Bone marrow (tissue), 2 donors: Measurements from ENCODE around the gene AFF4.

Source experiments
- DNase-seq, 2 donors: peaks; one replicate each; lab custom pipeline; 2025; lab: John Stamatoyannopoulos, UW

Gene AFF4

DNA sequence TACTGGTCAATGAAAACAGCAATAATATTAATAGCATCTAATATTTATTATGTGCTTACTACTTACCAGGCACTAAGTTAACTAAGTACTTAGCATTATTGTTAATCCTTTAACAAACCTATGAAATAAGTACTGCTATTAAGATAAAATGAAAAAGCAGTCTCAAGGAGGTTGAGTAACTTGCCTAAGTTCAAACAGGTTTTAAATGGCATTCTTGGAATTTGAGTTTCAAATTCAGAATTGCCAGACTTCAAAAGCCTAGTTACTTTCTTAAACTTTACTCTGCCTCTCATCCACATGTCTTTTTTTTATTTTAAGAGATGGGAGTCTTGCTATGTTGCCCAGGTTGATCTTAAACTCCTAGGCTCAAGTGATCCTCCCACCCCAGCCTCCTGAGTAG, 73.9 kb downstream of the AFF4 start:
- no peak for DNase-seq

DNA sequence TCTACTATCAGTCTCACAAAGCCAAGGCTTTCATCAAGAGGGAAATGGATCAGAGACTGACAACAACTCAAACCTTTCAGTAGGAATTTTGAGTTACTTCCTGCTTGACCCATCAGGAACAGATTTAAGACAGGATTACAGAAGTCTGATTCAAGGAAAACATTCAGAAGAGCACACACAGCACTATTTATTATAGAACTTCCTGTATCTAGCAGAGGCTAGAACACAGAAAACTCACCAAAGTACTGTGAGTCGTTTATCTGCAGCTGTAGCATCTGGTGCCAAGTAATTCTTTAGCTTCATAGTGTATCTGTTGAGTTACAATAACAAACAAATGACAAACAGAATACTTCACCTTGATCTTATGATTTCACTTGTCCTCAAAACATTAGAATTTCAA, 76.2 kb downstream of the AFF4 start:
- DNase-seq: no peak

DNA sequence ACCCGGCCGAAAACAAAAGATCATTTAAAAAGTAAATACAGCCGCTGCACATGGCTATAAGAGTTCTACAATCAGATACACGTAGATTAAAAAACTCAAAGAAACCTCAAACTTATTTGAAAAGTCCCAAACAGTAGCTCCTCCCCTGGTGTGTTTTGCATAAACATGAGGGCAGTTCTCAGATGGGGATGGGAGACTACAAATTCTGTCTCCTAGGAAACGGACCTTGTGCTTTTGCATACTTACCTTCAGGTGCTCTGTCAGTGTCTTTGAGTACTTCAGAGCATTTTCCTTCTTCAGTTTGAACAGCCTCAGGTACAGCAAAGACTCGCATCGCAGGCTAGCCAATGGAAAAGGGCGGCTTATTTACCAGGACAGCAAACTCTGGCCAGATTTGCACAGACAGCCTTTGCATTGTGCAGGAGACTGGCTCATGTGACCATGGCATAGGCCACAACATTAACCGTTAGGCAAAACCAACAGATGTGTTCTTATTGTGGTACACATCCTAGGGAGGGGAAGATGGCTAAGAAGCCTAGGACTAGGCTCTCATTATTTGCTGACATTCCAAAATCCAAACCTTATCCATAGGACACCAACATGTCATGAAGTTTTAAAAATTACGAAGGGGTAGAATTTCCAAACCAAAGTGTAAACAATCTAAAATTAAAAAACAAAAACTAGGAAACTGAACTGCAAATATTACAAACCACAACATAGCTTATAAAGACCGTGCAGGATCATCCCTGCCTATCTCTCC, 77.2 kb downstream of the AFF4 start:
- no peak for DNase-seq

DNA sequence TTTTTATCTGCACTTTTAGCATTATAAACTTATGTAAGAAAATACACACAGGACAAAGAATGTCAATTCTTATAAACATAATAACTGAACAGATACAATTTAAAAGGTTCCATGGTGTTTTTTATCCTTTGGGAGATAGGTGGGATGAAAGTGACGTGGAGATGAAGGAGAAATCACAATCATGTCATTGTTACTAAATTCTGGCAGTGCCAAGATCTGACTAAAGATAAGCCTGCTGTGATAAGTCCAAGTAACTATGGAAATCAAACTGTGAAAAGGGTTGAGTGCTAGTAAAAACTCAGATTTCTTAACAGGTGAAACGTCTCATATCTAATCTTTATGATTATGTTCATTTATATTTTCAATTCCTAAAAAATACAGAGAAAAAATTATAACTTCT, 78.9 kb downstream of the AFF4 start:
- DNase-seq: no peak

DNA sequence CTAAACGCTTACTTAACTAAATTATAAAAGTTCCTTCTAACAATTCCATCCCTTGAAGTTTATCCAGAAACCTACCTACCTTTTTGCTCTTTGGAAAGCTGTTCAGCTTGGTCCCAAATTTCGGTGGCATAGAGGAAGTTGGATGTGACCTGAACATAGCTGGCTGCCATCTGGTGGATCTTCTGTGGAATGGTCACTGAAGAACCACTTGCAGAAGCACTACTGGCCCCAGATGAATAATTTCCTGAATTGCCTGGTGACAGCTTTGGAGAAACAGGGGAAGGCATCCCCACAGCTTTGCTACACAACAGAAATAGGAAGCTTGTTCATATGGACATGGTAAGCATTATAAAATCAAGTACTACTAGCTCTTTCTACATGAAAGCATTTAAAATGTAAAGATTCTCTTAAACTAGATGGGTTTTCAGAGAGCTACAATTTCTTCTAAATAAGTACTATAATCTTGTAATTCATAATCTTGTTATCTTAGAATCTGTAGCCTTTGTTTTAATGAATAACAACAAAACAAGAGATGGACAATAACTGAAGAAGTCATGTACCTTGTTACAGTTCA, 80.1 kb downstream of the AFF4 start:
- DNase-seq: peak in 1 of 2 donors; percentile 54

DNA sequence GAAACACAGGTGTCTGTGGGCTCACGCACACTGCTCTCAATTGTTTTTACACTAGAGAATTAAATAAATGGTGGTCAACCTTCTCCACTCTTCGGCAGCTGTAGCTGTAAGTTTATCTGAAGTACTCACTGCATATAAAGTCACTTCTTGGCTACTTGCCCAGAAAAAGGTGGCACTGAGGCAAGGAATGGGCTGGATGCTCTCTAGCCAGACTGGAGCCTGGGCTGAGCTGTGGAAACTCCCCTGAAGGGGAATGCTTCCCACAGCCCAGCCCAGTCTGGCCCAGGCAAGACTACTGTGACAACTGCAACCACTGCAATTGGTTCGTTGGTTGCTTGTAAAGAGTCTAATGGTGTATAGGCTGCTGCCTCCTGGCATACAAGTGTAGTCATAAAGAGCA, 85.5 kb downstream of the AFF4 start:
- no peak for DNase-seq

DNA sequence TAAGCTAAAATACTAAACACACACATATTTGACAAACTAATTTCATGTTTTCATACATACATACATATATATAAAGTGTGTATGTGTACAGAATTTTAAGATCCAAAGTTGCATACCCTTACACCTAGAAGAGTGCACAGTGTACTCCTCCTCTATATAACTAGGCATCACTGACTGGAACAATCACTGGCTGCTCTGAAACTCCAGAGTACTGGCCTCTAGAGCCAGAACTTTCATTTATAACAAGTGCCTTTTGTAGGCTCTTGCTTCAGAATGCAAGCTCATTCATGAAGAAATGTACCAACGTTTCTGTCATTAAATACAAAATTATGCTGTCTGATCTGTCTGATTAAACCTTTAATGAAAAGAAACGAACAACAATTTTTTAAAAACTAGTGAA, 86.0 kb downstream of the AFF4 start:
- no peak for DNase-seq

DNA sequence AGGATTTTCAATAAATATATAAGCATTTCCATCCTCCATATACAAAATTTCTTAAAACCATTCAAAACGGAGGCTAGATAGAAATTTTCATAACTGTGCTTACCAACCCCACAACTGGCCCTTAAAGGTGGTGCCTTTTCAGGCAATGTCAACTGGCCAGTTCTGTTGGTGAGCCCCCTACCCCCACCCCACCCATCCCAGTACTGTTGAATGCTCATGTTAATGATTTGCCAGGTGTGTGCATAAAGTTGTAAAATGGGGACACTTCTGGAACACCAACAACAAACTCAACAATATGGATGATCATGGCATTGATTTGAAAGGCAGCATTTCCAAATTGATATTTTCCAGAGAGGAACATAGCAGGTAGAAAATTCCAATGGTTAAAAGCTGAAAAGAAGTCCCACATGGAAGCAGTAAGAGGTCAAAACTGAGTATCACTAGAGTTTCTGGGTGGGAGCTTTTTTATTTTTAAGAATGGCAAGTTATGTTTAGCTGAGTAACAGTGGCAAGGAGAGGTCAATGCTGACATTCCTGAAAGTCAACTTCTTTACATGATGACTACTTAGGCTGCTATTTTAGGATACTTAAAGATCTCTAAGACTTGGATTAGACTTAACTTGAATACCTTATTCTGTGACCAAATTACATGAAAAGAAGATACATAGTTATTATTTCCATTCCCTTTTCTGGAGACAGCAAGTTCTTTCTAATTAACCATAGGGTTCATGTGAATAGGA, 87.2 kb downstream of the AFF4 start:
- no peak for DNase-seq

DNA sequence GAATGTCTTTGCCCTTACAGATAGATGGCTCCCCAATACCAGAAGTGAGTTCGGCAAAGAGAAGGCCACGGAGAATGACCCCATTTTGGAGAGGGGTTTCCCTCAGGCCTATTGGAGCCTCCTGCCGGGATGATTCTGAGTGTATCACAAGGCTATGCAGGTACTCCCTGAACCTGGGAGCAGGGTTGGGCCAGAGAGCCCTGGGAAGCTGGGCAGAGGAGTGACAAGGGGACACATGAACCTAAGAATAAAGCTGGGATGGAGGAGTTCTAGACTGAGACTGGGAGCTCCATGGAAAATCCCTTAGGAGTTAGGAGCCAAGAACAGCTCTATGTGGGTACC, 89.5 kb downstream of the AFF4 start:
- DNase-seq: no peak

DNA sequence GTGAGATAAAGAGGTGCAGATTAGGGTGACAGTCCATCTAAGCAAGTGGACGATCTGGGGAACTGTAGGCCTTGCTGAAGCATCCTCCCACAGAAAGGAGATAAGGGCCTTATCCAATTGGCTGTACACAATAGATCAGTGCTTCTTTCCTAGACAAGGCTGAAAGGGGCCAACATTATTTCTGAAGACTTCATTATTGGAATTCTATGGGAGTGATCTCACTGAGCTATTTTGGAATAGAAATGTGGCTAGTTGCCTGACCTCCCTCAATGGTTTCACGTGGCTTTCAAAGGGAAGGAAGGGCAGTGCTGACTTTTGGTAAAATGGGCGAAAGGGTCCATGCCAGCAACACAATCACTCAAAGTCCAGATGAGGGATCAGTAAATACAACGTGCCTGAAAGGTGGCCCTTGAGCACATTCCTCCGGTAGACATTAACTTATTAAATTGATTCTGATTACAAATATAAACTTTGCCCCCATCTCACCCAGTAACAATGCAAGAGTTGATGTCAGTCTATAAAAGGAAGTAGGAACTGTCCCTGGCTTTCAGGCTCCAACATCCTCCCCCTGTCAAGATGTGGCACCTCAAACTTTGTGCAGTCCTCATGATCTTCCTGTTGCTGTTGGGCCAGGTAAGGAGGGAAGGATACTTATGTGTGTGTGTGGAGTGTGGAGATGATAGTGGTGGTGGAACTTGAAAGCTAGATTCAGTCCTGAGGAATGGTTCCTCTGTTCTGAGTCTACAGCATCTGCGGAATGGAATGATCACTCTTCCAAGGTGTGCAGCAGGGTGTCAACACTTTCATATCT, 90.1 kb downstream of the AFF4 start, which contains the start of gene LEAP2:
LEAP2 (plus strand) TSS at position 550 of the 811 bp plus-strand sequence; CDS start at position 577, 27 bp downstream.
- DNase-seq: no peak

DNA sequence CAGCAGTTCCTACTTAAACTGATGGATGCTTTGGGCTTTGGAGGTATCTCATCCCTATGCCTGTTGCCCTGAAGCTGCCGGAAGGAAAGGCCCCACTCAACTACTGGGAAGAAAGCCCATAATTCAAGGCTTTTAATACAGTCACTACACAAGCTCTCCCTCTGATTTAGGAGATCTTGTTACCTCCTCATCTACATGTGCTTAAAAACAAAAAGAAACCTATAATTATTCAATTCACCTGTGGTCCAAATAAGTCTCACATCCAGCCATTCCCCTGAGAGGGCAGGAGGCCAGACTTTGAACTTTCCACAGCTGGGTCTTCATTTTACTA, 90.7 kb downstream of the AFF4 start:
- no peak for DNase-seq

DNA sequence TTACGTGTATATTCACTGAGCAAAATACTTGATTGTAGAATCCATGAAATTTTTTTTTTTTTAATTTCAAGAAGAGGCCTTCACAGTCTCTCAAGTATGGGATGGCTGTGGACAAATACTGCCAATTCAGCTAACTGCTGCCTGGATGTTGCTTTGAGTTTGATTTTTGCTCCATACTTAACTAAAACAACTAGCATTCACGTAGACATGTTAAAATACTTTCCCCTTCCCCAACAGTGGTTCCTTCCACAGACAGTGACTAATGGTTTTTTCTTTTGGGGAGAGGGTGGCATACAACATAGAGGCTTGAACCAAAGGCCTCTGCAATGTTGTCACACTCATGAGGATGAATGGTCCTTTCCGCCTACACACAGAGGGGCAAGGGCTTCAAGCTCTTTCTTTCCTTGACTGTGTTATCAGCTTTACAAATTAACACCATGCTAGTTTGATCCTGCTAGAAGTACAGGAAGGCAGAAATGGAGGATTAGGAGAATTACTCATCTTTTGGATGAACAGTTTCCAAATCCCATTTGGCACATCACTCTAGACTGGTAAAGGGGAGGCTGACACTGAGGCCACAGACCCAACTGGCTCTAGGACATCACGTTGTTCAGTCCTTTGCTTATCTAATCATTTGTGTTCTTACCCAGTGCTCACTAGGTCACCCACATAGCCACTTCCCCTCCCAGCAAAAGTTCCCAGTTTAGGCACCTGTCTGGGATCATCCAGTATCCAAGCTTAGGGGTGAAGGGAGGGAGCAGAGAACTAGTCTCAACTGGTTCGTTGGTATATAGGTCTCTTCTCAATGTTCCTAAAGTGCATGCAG, 91.8 kb downstream of the AFF4 start:
- no peak for DNase-seq

DNA sequence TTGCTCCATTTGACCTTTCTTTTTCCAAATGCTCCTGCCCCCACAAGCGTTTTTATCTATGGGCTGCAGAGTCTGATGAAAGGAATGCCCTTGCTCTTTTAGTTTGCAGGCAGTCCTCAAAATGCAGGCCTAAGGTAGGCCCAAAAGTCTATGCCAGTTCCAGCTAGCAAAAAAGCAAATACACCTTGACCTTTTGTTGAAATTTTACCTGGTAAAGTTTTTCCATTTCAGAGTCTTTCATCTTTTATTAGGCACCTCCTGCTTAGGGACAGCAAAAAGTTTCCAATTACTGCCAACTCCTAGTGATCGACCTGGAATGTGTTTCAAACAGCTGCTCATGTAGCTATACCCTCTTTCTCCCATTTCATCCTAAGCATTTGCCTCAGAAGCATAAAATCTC, 92.6 kb downstream of the AFF4 start:
- no peak for DNase-seq

DNA sequence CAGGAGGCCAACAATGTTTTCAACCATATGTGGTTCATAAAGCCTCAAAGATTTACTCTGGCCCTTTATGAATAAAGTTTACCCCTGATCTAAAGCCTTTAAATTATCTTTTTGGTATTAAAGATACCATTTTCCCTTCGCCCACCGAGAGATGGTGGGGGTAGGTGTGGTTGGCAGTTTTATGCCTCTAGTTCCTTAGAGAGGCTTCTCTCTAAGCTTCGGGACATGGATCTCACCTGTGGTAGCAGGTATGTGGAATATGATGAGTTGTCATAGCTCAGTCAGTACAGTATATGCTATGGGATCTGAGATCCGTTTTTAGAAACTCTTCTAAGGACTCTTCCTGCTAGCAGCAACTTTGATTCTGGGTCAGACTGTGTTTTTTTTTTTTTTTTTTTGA, 94.7 kb downstream of the AFF4 start:
- DNase-seq: no peak

DNA sequence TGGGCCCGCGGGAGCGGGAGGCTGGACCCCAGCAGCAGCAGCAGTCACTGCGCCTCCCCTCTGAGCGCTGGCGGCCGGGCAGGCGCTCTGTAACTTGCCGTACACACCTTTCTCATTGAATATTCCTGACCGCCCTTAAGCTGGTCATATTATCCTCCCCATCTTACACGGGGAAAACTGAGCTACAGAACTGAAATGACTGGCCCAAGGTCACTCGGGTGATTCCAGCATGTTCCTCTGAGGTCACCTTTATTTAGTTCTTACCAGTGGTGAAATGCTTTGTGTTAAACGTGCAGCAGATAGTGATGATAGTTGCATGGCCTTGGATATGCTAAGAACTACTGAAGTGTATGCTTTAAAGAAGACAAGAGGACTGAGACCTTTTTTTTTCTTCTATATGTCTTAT, 96.4 kb downstream of the AFF4 start:
- no peak for DNase-seq

DNA sequence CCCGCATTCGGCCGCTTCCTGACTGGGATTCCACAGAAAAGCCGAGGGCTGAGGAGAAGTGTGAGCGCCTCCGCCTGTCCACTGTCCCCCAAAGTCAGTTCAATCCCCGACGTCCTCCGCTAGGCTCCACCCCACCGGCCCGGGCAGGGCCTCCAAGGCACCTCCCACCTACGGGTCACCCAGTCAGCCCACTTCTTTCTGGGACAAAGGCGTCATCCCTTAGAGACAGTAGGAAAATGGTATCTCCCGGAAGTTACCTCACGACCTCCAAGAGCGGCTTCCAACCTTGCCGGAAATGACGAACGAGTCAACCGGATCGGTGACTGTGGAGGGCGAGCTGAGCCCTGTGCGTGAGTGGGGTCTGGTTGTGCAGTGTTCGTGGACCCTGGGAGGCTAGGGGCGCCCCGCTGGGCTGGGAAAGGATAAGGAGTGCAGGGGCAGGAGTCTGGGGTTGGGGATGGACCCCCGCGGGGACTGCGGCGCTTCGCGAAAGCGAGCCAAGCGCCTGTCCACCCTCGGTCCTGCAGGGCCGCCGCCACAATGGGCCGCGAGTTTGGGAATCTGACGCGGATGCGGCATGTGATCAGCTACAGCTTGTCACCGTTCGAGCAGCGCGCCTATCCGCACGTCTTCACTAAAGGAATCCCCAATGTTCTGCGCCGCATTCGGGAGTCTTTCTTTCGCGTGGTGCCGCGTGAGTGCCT, 96.9 kb downstream of the AFF4 start, which contains the start of the genes GDF9 and UQCRQ:
GDF9 (minus strand) TSS at position 128 of the 704 bp plus-strand sequence. CDS start 1,936 bp downstream, outside the sequence.
UQCRQ (plus strand) TSS at position 301 of the 704 bp plus-strand sequence; CDS start at position 541, 240 bp downstream.
- DNase-seq: peak; percentile 86 to 99

DNA sequence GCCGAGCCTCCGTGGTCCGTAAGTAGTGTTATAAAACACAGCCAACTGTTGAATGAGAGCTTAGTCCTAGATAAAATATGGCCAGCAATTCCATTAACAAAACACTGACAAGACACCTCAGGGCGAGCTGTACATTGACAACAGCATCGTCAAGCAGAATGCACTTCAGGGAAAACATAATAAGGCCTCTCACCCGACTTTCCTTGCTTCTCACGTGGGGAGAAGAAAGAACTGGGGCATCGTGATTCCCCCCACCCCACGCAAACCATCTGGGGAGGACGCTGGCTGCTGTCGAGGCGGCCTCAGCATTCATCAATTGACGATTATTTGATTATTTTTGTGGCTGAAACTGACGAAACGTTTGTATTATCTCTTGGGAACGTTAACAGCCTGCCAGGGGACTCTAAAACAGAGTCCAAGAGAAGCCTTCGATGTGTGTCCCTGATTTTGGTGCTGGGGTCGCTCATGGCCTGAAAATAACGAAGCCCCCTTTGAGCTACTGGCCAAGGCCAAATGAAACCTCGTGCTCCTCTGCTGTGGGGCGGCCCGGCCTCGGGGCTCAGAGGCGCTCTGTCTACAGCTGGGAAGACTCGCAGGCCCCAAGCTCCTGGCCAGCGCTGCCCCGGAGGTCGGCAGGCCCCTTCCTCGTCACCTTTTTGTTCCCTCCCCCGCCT, 97.6 kb downstream of the AFF4 start:
- no peak for DNase-seq

DNA sequence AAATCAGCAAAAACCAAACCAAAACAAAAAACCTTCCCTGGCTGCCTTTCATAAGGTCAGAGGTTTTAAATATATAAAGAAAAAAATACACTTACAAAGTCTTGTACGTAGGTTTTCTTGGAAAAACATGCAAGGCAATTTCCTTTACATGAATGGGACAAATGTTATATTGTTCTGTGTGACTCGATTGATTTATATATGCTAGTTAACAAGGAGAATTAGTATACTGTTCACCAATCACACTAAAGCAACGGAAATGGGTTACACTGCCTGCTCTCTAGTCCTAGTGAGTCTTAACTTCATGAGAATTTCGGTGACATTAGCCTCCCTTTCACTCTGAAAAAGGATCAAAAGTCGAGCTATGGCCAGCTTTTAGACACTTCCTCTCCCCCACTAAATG, 102.7 kb downstream of the AFF4 start:
- no peak for DNase-seq

DNA sequence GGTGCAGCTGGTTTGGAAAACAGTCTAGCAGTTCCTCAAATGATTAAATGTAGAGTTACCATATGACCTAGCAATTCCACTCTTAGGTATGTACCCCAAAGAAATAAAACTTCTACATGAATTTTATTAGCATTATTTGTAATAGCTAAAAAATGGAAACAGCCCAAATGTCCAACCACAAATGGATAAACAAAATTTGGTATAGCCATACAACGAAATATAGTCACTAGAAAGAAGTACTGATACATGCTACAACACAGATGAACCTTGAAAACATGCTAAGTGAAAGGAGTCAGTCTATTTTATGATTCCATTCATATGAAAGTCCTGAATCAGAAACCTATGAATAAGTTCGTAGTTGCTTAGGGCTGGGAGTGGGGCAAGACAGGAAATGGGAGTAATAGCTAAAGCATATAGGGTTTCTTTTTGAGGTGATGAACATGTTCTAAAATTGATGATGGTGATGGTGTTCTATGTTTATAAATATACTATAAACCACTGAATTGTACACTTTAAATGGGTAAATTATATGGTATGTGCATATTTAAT, 103.5 kb downstream of the AFF4 start:
- no peak for DNase-seq

DNA sequence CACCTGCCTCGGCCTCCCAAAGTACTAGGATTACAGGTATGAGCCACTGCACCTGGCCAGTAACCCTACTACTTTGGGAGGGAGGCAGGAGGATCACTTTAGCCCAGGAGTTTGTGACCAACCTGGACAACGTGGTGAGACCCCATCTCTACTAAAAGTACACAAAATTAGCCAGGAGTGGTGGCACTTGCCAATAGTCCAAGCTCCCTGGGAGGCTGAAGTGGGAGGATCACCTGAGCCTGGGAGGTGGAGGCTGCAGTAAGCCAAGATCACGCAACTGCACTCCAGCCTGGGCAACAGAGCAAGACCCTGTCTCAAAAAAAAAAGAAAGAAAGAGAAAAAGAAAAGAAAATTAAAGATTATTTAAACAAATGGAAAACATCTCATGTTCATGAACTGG, 107.4 kb downstream of the AFF4 start:
- DNase-seq: no peak
